ENCODE measurements around the gene OR2M3.
"Not testable (repeated sequence)": the region's sequence is repeated elsewhere in the genome, so short reads cannot be mapped to it uniquely, and the experiment has no call there.

OR2M3 gene, protein sequence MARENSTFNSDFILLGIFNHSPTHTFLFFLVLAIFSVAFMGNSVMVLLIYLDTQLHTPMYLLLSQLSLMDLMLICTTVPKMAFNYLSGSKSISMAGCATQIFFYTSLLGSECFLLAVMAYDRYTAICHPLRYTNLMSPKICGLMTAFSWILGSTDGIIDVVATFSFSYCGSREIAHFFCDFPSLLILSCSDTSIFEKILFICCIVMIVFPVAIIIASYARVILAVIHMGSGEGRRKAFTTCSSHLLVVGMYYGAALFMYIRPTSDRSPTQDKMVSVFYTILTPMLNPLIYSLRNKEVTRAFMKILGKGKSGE

DNA sequence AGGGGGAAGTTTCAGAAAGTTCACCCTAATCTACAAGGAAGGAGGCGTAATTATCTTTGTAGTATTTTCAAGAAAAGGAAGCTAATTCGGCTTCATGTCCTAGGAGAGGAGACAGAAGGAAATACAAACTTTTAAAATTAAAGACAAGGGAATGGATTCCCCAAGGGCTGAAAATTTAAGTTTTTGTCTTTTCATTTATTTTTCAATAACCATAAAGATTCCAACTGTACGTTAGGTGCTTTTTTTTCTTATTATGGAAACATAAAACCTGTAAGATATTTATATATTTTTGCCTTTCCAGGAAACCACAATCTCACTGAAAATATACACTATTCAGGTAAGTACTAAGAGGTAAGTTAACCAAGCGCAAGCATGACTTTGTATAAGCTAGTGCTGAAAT lies at the start of gene OR2M3:
Gene OR2M3 (plus strand): TSS at position 301 of the 400 bp plus-strand sequence. CDS start 5,803 bp downstream, outside the sequence.
- DNase-seq, result no peak

DNA sequence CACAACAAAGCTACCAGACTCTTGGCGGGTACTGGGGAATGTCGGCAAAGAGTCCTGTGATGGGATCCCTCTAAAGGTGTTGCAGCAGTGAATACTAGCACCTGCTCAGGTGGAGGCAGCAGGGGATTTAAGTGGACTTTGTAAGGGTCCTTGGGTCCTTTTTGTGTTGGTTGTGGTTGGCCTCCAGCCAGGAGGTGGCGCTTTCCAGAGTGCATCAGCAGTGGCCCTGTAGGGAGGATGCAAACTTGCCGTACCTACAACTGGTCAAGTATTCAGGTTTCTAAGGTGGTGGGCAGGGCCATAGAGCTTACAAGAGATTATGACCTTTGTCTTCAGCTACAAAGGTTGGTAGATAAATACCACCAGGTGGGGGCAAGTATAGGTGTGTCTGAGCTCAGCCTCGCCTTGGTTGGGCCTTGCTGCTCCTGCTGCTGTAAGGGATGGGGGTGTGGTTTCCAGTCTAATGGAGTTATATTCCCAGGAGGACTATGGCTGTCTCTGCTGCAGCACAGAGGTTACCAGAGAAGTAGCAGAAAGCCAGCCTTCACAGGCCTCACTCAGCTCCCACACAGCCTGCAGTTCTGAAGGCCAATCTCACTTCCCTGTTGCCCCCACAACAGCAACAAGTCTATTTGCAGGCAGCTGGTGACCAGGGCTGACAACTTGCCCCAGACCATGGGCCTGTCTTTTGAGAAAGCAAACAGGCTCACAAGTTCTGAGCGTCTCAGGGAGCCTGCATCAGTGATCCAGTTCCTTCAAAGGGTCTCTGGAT lies 44.8 kb upstream of the OR2M3 start:
- DNase-seq, result no peak

DNA sequence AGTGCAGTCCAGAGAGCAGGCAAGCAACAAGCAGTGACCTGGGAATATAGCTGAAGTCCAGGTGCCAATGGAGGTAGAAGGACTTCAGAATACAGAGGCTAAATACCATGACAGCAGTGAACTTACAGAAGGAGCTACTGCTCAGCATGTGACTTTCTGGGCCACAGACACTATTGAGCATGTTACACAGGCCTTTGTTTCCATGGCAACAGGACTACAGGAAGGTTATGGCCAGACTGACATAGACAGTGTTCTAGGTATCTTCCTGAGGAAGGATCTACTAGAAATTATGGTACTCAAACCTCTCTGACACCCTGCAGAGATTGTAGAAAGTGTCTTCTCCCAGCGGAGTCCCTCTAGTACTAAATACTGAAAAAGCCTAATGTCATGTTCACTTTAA lies 41.1 kb upstream of the OR2M3 start:
- DNase-seq, result no peak

DNA sequence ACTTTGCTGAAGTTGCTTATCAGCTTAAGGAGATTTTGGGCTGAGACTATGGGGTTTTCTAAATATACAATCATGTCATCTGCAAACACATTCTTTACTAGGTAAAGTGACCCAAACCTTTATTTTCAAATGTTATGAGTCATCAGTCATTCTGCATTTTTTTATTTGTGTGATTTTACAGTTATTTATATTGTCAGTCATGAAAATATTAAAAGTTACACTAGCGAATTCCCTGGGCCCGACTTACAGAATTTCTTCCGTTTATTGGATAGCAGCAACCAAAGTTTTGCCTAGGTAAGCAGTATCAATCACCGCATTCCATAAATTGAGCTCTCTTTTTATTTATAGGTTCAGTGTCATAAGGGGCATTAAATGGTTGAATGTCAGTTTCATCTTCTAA lies 38.3 kb upstream of the OR2M3 start:
- DNase-seq, result no peak

DNA sequence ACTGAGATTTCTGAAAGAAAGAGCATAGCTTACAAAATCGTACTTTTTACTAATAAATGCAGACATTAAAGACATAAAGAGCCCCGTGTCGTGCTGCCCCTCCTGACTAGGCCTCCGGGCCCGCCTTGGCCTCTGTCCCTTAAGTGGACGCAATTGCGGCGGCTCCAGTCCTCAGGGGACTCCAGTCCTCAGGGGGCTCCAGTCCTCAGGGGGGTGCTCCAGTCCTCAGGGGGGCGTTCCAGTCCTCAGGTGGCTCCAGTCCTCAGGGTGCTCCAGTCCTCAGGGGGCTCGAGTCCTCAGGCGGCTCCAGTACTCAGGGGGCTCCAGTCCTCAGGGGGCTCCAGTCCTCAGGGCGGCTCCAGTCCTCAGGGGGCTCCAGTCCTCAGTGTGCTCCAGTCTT lies 33.0 kb upstream of the OR2M3 start:
- DNase-seq, result no peak

DNA sequence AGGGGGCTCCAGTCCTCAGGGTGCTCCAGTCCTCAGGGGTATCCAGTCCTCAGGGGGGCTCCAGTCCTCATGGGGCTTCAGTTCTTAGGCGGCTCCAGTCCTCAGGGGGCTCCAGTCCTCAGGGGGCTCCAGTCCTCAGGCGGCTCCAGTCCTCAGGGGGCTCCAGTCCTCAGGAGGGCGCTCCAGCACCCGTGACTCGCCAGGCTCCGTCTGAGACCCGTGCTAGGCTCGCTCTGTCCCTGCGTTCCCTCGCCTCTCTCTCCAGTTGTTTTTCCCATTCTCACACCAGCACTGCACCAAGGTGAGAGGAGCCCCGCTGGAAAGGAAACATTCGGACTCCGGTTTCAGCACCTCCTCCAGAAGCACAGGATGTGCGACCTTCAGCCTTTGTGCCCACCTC lies 31.9 kb upstream of the OR2M3 start:
- DNase-seq, result no peak

DNA sequence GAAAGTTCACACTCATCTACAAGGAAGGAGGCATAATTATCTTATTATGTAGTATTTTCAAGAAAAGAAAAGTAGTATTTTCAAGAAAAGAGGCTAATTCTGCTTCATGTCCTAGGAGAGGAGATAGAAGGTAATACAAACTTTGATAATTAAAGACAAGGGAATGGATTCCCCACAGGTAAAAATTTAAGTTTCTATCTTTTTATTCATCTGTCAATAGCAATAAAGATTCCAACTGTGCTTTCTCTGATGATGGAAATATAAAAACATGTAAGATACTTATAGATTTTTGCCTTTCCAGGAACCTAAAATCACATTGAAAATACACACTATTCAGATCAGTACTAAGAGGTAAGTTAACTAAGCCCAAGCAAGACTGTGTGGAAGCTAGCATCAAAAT lies 22.5 kb upstream of the OR2M3 start, which contains the start of gene OR2M2:
Gene OR2M2 (plus strand): TSS at position 301 of the 400 bp plus-strand sequence. CDS start 5,165 bp downstream, outside the sequence.
- DNase-seq, result no peak

DNA sequence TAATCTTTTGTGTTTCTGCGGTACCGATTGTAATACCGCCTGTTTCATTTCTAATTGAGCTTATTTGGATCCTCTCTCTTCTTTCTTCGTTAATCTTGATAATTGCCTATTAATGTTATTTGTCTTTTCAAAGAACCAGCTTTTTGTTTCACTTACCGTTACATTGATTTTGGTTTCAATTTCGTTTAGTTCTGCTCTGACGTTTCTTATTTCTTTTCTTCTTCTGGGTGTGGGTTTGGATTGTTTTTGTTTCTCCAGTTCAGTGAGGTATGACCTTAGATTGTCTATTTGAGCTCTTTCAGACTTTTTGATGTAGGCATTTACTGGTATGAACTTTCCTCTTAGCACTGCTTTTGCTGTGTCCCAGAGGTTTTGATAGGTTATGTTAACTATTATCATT lies 13.1 kb upstream of the OR2M3 start:
- no peak for DNase-seq

DNA sequence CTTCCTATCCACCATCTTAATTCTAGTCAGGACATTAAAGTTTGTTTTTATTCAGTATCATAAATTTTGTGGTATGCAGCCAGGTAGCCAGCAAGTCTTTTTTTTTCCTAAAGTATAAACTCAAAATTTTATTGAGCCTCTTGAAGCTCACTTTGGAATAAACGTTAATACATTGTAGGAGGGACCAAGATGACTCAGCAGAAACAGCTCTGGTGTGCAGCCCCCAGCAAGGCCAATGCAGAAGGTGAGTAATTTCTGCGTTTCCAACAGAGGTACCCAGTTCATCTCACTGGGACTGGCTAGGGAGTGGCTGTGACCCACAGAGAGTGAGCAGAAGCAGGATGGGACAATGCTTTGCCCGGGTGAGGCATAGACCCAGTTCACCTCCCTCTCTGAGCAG lies 9.7 kb upstream of the OR2M3 start:
- no peak for DNase-seq

DNA sequence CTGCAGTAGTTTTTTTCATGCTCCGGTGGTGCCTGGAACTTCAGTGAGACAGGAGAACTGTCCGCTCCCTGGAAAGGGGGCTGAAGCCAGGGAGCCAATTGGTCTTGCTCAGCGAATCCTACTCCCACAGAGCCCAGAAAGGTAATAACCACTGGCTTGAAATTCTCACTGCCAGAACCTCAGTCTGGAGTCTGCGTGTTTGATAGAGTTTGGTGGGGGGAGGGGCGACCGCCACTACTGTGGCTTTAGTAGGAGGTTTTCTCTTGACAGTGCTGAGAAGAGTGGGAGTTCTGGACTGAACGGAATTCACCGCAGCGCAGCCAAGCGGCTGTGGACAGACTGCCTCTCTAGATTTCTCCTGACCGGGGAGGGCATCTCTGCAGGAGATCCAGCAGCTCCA lies 8.0 kb upstream of the OR2M3 start:
- no peak for DNase-seq

DNA sequence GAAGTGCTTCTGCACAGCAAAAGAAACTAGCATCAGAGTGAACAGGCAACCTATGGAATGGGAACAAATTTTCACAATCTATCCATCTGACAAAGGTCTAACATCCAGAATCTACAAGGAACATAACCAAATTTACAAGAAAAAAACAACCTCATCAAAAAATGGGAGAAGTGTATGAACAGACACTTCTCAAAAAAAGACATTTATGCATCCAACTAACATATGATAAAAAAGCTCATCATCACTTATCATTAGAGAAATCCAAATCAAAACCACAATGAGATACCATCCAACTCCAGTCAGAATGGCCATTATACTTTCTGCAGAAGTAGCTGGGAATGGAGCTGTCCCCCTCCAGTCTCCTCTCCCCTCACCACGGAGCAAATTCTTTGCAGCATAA lies 2.9 kb upstream of the OR2M3 start:
- DNase-seq, result no peak

DNA sequence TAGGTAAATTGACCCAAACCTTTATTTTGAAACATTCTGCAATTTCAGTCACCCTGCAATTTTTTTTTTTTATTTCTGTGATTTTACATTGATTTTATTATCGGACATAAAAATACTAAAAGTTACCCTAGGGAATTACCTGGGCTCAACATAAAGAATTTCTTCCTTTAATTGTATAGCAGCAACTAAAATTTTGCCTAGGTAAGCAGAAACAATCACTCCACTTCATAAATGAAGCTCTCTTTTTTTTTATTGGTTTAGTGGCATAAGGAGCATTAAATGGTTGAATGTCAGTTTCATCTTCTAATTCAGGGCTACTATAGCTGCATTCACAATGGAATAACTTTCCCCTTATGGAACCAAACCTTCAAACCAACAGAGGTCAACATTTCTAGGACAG lies 18.8 kb downstream of the OR2M3 start:
- DNase-seq, result no peak

DNA sequence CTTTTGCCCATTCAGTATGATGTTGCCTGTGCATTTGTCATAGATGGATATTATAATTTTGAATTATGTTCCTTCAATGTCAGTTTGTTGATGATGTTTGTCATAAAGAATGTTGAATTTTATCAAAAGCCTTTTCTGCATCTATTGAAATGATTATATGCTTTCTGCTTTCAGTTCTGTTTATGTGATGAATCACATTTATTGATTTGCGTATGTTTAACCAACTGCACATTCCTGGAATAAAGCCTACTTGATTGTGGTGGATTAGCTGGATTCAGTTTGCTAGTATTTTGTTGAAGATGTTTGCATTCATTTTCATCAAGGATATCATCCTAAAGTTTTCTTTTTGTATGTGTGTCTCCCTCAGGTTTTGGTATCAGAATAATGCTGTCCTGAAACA lies 28.5 kb downstream of the OR2M3 start:
- no peak for DNase-seq

DNA sequence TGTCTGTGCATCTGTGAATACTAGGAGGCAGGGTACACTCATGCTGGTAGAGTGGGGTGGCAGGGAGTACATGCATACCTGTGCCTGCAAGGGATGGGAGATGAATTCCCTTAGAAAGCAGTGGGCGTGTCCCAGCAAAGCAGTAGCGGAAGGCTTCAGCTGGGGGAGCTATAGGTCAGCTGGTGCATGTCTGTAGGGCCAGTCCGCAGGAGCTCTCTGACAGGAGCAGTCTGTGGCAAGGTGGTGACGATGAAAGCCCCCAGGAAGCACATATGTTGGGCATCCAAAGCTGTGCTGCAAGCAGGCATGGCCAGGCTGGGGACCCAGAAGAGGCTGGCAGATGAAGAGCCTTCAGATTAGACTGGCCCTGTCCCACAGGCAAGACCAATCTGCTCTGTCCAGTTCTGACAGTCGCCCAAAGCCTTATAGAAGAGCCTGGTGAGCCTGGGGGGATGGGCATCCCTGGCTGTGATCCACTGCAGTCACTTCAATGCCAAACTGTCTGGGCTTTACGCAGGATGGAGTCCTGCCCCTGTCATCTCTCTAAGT lies 32.4 kb downstream of the OR2M3 start:
- no peak for DNase-seq

DNA sequence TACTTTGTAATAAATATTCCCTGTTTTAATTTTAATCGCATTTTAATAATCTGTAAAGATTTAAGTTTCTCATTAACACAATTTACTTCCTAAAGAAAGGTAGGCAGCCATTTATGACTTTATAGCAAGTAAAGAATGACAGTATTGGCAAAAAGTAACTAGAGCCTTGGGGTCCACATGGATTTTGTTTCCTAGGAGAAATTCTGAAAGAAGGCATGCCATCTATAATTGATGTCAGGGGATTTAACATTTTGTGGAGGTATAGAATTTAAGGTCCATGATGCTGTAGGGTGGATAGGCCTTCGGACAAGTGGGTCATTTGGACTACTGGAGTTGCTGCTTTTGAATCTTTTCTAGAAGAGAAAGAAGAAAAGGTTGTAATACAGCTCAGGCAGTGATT lies 34.1 kb downstream of the OR2M3 start, which contains the start of gene OR2M4:
Gene OR2M4 (plus strand): TSS at position 301 of the 400 bp plus-strand sequence. CDS start 7,512 bp downstream, outside the sequence.
- DNase-seq, result no peak

DNA sequence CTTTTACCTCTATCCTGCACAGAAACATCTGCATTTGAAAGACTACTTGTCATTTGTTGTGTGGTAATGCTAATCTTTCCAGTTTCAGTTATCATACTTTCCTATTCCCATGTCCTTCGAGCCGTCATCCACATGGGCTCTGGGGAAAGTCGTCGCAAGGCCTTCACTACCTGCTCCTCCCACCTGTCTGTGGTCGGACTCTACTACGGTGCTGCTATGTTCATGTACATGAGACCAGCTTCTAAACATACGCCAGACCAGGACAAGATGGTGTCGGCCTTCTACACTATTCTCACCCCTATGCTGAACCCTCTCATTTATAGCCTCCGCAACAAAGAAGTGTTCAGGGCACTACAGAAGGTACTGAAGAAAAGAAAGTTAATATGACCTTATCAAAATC lies 42.4 kb downstream of the OR2M3 start:
- DNase-seq, result no peak

DNA sequence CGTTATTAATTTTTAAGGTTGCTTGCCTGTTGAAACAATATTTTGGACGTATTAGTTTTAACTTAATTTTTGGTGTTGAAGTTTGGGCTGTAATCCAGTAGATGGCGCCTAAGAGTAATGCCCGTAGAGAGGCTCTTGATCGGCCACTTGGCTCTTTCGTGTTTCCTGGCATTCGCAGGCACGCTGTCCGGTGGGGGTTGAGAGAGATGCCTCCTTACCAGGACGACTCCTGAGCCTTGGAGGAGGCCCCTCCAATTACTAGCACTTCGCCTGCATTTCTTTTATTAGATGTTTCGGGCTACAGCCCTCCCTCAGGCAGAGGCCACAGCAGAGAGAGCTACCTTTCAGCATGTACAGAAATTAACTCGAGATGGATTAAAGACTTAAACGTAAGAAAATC lies 46.1 kb downstream of the OR2M3 start:
- DNase-seq, result no peak

DNA sequence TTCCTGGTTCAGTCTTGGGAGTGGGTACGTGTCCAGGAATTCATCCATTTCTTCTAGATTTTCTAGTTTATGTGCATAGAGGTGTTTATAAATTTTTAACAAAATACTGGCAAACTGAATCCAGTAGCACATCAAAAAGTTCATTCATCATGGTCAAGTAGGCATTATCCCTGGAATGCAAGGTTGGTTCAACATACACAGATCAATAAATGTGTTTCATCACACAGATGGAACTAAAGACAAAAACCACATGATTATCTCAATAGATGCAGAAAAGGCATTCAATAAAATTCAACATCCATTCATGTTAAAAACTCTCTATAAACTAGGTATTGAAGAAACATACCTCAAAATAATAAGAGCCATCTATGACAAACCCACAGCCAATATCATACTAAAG lies 62.2 kb downstream of the OR2M3 start:
- DNase-seq, result not testable (repeated sequence)
